Endothelial cell of coronary artery (primary cell): ENCODE data around the gene KCND3. TPM values are rescaled to one million over a fixed set of nuclear protein-coding genes. Genes with fewer than 3 reads are reported as not detected.

Source experiments
- total RNA-seq: library from RNA; depleted of rRNA; stranded (reverse); fragments of >200 nt; gene quantifications from 2 replicates; pipeline ENCODE4 v1.2.3, GENCODE V29; 2014

KCND3 gene
- total RNA-seq: under 0.01 TPM in 1 of 2 replicates, not detected in the other

GRCh38 chr1:111989531-111990025 is at the start of gene KCND3:
TSS of gene KCND3 (minus strand) at chr1:111989668.

GRCh38 chr1:111755331-111756123 is 233.9 kb downstream of the KCND3 start, which contains the start of gene DDX20:
TSS of gene DDX20 (plus strand) at chr1:111755901. CDS start at chr1:111755925, 24 bp downstream.

GRCh38 chr1:111739194-111739924 is 250.1 kb downstream of the KCND3 start, which contains the start of gene INKA2:
TSS of gene INKA2 (minus strand) at chr1:111739395. CDS start at chr1:111739242, 153 bp downstream.

Other genes with a start within 250 kb of the KCND3 start
- gene DDX20, start 233.8 kb downstream of the KCND3 start, total RNA-seq: 20.3 and 26.4 TPM in 2 replicates